HEK293 (cell line): ENCODE results near the gene SMARCA2.

ENCODE experiments used
- CTCF ChIA-PET: fragments of 350-600 bp; formaldehyde crosslinking; extraction: SDS; loops from one replicate; lab custom pipeline; 2021; ENCODE audit warnings: antibody characterized with exemption; lab: Yijun Ruan, JAX
- POLR2A ChIA-PET: fragments of 300-600 bp; formaldehyde crosslinking; extraction: SDS; loops from one replicate; lab custom pipeline; 2020; ENCODE audit warnings: antibody characterized with exemption, inconsistent platforms; lab: Yijun Ruan, JAX
- H3K27ac ChIP-seq: fragments of 200-500 bp; sonication (Bioruptor generic); 2 replicates; pipeline ENCODE4 v1.5.1; 2014; ENCODE audit warnings: low read depth, low read length, control low read depth, inconsistent platforms; ENCODE audit errors: extremely low read depth
- H3K36me3 ChIP-seq, 2 experiments: fragments of 200-500 bp in 1 of 2; sonication (Bioruptor generic) in 1 of 2; 1 replicate in 1 of 2; 2 replicates in 1 of 2; pipeline ENCODE4 v1.5.1; 2014 to 2017; ENCODE audit warnings: inconsistent platforms in 2 of 2, low read length in 2 of 2; ENCODE audit not compliant: control insufficient read depth in 2 of 2, insufficient read depth in 1 of 2
- H3K4me1 ChIP-seq: fragments of 200-500 bp; sonication (Bioruptor generic); 2 replicates; pipeline ENCODE4 v1.5.1; 2014; ENCODE audit warnings: mild to moderate bottlenecking, low read length, inconsistent platforms; ENCODE audit not compliant: control insufficient read depth, insufficient read depth
- H3K4me3 ChIP-seq: 2 replicates; pipeline ENCODE4 v1.5.1; 2011; ENCODE audit warnings: low read depth, mild to moderate bottlenecking, control low read depth, low read length, moderate library complexity
- H3K9me3 ChIP-seq: fragments of 200-500 bp; sonication (Bioruptor generic); 2 replicates; pipeline ENCODE4 v1.5.1; 2014; ENCODE audit warnings: low read depth, low read length, inconsistent platforms; ENCODE audit not compliant: control insufficient read depth, insufficient read depth
- ELK4 ChIP-seq: IDR thresholded peaks from 2 replicates; pipeline ENCODE4 v1.6.1; 2011; ENCODE audit warnings: mild to moderate bottlenecking, low read depth, low read length, borderline replicate concordance
- KLF10 ChIP-seq: fragments of 450-650 bp; IDR thresholded peaks from 2 replicates; pipeline ENCODE4 v1.5.1; 2018; ENCODE audit warnings: missing biosample characterization, mild to moderate bottlenecking, missing genetic modification characterization
- PRDM6 ChIP-seq: fragments of 450-650 bp; formaldehyde crosslinking; IDR thresholded peaks from 2 replicates; pipeline ENCODE4 v1.5.1; 2017; ENCODE audit warnings: missing biosample characterization, missing genetic modification characterization
- SCRT1 ChIP-seq: fragments of 450-650 bp; formaldehyde crosslinking; IDR thresholded peaks from 2 replicates; pipeline ENCODE4 v1.5.1; 2016; ENCODE audit warnings: missing biosample characterization, missing genetic modification characterization, borderline replicate concordance
- YY1 ChIP-seq: fragments of 450-650 bp; formaldehyde crosslinking; IDR thresholded peaks from 2 replicates; pipeline ENCODE4 v1.5.1; 2018; ENCODE audit warnings: missing biosample characterization, missing genetic modification characterization
- ZBTB11 ChIP-seq: fragments of 450-650 bp; formaldehyde crosslinking; conservative IDR thresholded peaks from 2 replicates; pipeline ENCODE4 v1.5.1; 2016; ENCODE audit warnings: low read depth, missing biosample characterization, missing genetic modification characterization
- ZBTB21 ChIP-seq: fragments of 450-650 bp; formaldehyde crosslinking; IDR thresholded peaks from 2 replicates; pipeline ENCODE4 v1.5.1; 2017; ENCODE audit warnings: missing biosample characterization, missing genetic modification characterization
- ZIC2 ChIP-seq: fragments of 450-650 bp; formaldehyde crosslinking; IDR thresholded peaks from 2 replicates; pipeline ENCODE4 v1.5.1; 2016; ENCODE audit warnings: missing biosample characterization, missing genetic modification characterization
- ZNF138 ChIP-seq: fragments of 450-650 bp; formaldehyde crosslinking; IDR thresholded peaks from 2 replicates; pipeline ENCODE4 v1.5.1; 2016; ENCODE audit warnings: missing biosample characterization, missing genetic modification characterization, borderline replicate concordance
- ZNF18 ChIP-seq: fragments of 450-650 bp; formaldehyde crosslinking; IDR thresholded peaks from 2 replicates; pipeline ENCODE4 v1.5.1; 2016; ENCODE audit warnings: missing biosample characterization, missing genetic modification characterization
- ZNF184 ChIP-seq: fragments of 450-650 bp; IDR thresholded peaks from 2 replicates; pipeline ENCODE4 v1.5.1; 2018; ENCODE audit warnings: missing biosample characterization, mild to moderate bottlenecking, missing genetic modification characterization
- ZNF433 ChIP-seq: fragments of 450-650 bp; formaldehyde crosslinking; IDR thresholded peaks from 2 replicates; pipeline ENCODE4 v1.5.1; 2016; ENCODE audit warnings: missing biosample characterization, missing genetic modification characterization, low read depth
- ZNF48 ChIP-seq: fragments of 450-650 bp; formaldehyde crosslinking; IDR thresholded peaks from 2 replicates; pipeline ENCODE4 v1.5.1; 2016; ENCODE audit warnings: missing biosample characterization, missing genetic modification characterization
- ZNF548 ChIP-seq: fragments of 450-650 bp; formaldehyde crosslinking; IDR thresholded peaks from 2 replicates; pipeline ENCODE4 v1.5.1; 2016; ENCODE audit warnings: missing biosample characterization, missing genetic modification characterization
- ZNF776 ChIP-seq: fragments of 450-650 bp; formaldehyde crosslinking; IDR thresholded peaks from 2 replicates; pipeline ENCODE4 v1.5.0; 2017; ENCODE audit warnings: missing biosample characterization, missing genetic modification characterization, borderline replicate concordance
- TF ChIP-seq, protein P1 (sequence below): fragments of 450-650 bp; formaldehyde crosslinking; IDR thresholded peaks from 2 replicates; pipeline ENCODE4 v1.5.1; 2016; ENCODE audit warnings: missing biosample characterization, missing genetic modification characterization
- TF ChIP-seq, protein P2 (sequence below): fragments of 450-650 bp; formaldehyde crosslinking; IDR thresholded peaks from 2 replicates; pipeline ENCODE4 v1.5.1; 2016; ENCODE audit warnings: missing biosample characterization, missing genetic modification characterization, low read depth
- TF ChIP-seq, protein P3 (sequence below): fragments of 450-650 bp; formaldehyde crosslinking; IDR thresholded peaks from 2 replicates; pipeline ENCODE4 v1.5.1; 2016; ENCODE audit warnings: missing biosample characterization, missing genetic modification characterization

The SMARCA2 gene

GRCh38 chr9:2216591-2216990, 201.4 kb downstream of the SMARCA2 start:
- TF ChIP-seq, protein P1, sequence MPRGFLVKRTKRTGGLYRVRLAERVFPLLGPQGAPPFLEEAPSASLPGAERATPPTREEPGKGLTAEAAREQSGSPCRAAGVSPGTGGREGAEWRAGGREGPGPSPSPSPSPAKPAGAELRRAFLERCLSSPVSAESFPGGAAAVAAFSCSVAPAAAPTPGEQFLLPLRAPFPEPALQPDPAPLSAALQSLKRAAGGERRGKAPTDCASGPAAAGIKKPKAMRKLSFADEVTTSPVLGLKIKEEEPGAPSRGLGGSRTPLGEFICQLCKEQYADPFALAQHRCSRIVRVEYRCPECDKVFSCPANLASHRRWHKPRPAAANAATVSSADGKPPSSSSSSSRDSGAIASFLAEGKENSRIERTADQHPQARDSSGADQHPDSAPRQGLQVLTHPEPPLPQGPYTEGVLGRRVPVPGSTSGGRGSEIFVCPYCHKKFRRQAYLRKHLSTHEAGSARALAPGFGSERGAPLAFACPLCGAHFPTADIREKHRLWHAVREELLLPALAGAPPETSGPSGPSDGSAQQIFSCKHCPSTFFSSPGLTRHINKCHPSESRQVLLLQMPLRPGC (tag by site-specific recombination), result no peak
- TF ChIP-seq, protein P2, sequence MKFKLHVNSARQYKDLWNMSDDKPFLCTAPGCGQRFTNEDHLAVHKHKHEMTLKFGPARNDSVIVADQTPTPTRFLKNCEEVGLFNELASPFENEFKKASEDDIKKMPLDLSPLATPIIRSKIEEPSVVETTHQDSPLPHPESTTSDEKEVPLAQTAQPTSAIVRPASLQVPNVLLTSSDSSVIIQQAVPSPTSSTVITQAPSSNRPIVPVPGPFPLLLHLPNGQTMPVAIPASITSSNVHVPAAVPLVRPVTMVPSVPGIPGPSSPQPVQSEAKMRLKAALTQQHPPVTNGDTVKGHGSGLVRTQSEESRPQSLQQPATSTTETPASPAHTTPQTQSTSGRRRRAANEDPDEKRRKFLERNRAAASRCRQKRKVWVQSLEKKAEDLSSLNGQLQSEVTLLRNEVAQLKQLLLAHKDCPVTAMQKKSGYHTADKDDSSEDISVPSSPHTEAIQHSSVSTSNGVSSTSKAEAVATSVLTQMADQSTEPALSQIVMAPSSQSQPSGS (tag by site-specific recombination), result no peak
- TF ChIP-seq ZIC2 (no peak), ZNF48 (no peak)
- H3K27ac ChIP-seq, result no peak overlapping the region
- no peaks in the 10 kb centered on the region for H3K36me3 ChIP-seq
- no peak overlapping the region for H3K4me3 ChIP-seq
- ChIA-PET POLR2A (no interaction called here), CTCF (interaction anchor here (0.6 kb wide), 1 partner anchor 35 kb away, joined by 3 read pairs; no protein-coding TSS in a partner anchor)
- no peaks in the 10 kb centered on the region for H3K4me1 ChIP-seq
- no peaks in the 10 kb centered on the region for H3K9me3 ChIP-seq

DNA sequence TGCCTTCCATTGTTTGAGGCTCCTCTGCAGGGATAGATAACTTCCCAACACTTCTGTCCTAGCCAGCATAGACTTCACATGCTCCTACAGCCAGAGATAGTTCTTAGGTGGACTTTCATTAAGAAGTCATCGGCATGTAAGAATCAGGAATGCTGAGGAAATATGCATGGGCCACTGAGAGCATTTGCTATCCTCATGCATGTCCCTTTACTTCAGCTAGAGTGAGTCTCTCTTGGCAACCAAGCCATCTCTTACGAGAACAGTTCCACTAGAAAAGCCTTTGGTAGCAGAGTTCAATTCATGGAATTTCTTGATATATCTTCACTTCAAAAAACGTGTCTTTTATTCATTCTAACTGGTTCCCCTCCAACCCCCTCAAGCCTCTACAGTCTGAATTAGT, 202.4 kb downstream of the SMARCA2 start:
- H3K4me3 ChIP-seq, result no peak overlapping the region
- ChIA-PET POLR2A (no interaction called here), CTCF (no interaction called here)
- H3K27ac ChIP-seq, result no peak overlapping the region
- H3K36me3 ChIP-seq, result no peaks in the 10 kb centered on the region
- H3K4me1 ChIP-seq, result no peaks in the 10 kb centered on the region
- no peaks in the 10 kb centered on the region for H3K9me3 ChIP-seq
- TF ChIP-seq ZNF184 (tag by site-specific recombination) (no peak), ZNF138 (no peak), ZNF548 (tag by site-specific recombination) (no peak), YY1 (tag by site-specific recombination) (no peak), ZNF776 (tag by site-specific recombination) (no peak), ELK4 (no peak), KLF10 (tag by site-specific recombination) (no peak), PRDM6 (no peak), ZBTB21 (no peak), ZBTB11 (tag by site-specific recombination) (no peak), ZNF18 (tag by site-specific recombination) (no peak), ZNF433 (tag by site-specific recombination) (no peak), SCRT1 (tag by site-specific recombination) (no peak)
- TF ChIP-seq, protein P3, sequence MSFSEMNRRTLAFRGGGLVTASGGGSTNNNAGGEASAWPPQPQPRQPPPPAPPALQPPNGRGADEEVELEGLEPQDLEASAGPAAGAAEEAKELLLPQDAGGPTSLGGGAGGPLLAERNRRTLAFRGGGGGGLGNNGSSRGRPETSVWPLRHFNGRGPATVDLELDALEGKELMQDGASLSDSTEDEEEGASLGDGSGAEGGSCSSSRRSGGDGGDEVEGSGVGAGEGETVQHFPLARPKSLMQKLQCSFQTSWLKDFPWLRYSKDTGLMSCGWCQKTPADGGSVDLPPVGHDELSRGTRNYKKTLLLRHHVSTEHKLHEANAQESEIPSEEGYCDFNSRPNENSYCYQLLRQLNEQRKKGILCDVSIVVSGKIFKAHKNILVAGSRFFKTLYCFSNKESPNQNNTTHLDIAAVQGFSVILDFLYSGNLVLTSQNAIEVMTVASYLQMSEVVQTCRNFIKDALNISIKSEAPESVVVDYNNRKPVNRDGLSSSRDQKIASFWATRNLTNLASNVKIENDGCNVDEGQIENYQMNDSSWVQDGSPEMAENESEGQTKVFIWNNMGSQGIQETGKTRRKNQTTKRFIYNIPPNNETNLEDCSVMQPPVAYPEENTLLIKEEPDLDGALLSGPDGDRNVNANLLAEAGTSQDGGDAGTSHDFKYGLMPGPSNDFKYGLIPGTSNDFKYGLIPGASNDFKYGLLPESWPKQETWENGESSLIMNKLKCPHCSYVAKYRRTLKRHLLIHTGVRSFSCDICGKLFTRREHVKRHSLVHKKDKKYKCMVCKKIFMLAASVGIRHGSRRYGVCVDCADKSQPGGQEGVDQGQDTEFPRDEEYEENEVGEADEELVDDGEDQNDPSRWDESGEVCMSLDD (tag by site-specific recombination), result no peak
